ENCODE measurements around the gene CDH23.

The CDH23 gene

DNA sequence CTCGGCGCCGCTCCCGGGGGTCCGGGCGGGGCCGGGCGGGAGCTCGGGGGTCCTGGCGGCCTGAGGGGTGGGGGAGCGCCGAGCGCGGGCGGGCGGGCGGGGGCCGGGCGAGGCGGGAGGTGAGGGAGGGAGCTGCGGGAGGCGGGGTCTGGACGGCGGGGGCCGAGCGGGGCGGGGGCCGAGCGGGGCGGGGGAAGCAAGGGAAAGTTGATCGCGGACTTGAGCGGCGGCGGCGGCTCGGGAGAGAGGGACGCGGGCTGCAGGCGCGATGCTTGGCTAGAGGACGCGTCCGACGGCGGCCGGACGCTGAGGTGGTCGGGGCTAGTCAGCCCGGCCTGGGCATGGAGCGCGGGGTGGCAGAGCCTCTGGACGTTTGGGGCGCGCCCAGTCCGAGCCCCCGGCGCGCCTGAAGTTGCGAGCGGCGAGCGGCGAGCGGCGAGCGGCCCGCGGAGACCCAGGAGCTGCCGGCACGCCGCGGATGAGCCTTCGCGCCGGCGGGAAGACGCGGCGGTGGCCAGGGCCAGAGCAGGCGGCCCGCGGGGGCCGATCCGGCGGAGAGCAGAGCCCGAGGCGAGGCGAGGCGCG, at the start of gene CDH23:
TSS of gene CDH23 (plus strand) at position 210 of the 585 bp plus-strand sequence. CDS start 42,912 bp downstream, outside the sequence.
- no peak for TF ChIP-seq CTCF (conservative IDR thresholded peaks at IDR 0.05; ENCODE audit: low read depth, low read length)
- peak within 1 kb of the TSS; percentile 15 for H3K4me3 ChIP-seq (ENCODE audit: low read length)
- DNase-seq (ENCODE audit: low read depth) = no peak

- no peak for TF ChIP-seq CTCF (conservative IDR thresholded peaks at IDR 0.05; ENCODE audit: low read depth, low read length)
- no peak overlapping the region for H3K4me3 ChIP-seq (ENCODE audit: low read length)
- DNase-seq (ENCODE audit: low read depth) = no peak
These were observed 48.9 kb upstream of the CDH23 start for GRCh38 chr10:71347587-71348395.

- H3K4me3 ChIP-seq (ENCODE audit: low read length) = no peak overlapping the region
- TF ChIP-seq CTCF (conservative IDR thresholded peaks at IDR 0.05; ENCODE audit: low read depth, low read length) = no peak
- no peak for DNase-seq (ENCODE audit: low read depth)
These were observed 47.9 kb upstream of the CDH23 start for GRCh38 chr10:71348850-71349249.

DNA sequence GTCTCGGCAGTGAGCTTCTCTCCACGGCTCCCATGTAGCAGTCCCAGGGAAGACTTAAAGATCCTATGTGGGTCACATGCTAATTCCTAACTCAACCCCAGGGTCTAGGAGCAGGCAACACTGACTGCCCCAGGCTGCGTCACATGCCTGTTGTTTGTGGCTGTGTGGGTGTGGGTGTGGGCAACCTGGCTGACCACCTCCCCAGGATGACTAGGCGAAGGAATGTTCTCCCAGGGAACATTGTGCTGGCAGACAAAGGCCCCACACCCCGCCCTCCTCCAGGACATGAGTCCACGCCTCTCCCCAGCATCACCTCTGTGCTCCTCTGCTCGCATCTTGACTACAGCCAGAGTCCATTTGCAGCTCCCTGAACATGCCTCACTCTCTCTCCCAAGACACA, 47.3 kb upstream of the CDH23 start:
- H3K4me3 ChIP-seq (ENCODE audit: low read length) = no peak overlapping the region
- DNase-seq (ENCODE audit: low read depth) = peak; percentile 29
- no peak for TF ChIP-seq CTCF (conservative IDR thresholded peaks at IDR 0.05; ENCODE audit: low read depth, low read length)

DNA sequence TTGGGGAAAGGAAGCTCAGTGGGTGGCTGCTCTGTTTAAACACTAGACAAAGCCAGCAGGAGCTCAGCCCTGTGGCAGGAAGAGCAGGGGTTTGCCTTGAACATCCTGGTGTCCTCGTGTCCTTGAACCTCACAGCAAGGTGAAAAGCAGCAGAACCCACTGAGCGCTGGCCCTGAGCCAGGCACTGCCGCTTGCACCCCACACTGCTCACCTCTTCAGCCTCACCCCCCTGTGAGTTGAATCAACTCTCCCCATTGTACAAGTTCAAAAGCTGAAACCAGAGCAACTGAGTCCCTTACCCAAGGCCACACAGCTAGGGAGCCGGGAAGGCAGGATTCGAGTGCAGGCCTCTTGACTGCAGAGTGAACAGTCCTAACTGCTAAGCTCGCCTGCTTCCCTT, 45.6 kb upstream of the CDH23 start:
- no peak for DNase-seq (ENCODE audit: low read depth)
- no peak for TF ChIP-seq CTCF (conservative IDR thresholded peaks at IDR 0.05; ENCODE audit: low read depth, low read length)
- H3K4me3 ChIP-seq (ENCODE audit: low read length) = no peak overlapping the region

- no peak for DNase-seq (ENCODE audit: low read depth)
- TF ChIP-seq CTCF (conservative IDR thresholded peaks at IDR 0.05; ENCODE audit: low read depth, low read length) = no peak
- no peak overlapping the region for H3K4me3 ChIP-seq (ENCODE audit: low read length)
These were observed 44.9 kb upstream of the CDH23 start for GRCh38 chr10:71351628-71352319.

All from retinal pigment epithelial cell (primary cell).